Loucy (cell line): ENCODE results near the gene HCN2.

ENCODE experiments used
- H2AFZ ChIP-seq: fragments of 200-600 bp; sonication (generic); 2 replicates; pipeline ENCODE4 v1.6.0; 2016; ENCODE audit warnings: antibody characterized with exemption, mild to moderate bottlenecking, low read length, moderate library complexity
- H3F3A ChIP-seq: fragments of 200-600 bp; 2 replicates; pipeline ENCODE4 v1.6.0; 2016; ENCODE audit warnings: antibody characterized with exemption, low read depth, mild to moderate bottlenecking
- H3K27me3 ChIP-seq: fragments of 200-600 bp; sonication (generic); 2 replicates; pipeline ENCODE4 v1.6.1; 2014; ENCODE audit warnings: low read length, mild to moderate bottlenecking; ENCODE audit not compliant: insufficient read depth, poor library complexity, severe bottlenecking
- H3K36me3 ChIP-seq: fragments of 200-600 bp; sonication (generic); 2 replicates; pipeline ENCODE4 v1.6.1; 2016; ENCODE audit warnings: low read length; ENCODE audit not compliant: insufficient read depth
- H3K4me1 ChIP-seq: fragments of 200-600 bp; sonication (generic); 2 replicates; pipeline ENCODE4 v1.5.1; 2014; ENCODE audit warnings: low read length, mild to moderate bottlenecking; ENCODE audit not compliant: insufficient read depth, poor library complexity, severe bottlenecking
- H3K4me2 ChIP-seq: fragments of 200-600 bp; sonication (generic); 2 replicates; pipeline ENCODE4 v1.6.0; 2014; ENCODE audit warnings: antibody characterized with exemption, low read length, low read depth, mild to moderate bottlenecking; ENCODE audit not compliant: poor library complexity, severe bottlenecking
- H3K4me3 ChIP-seq: fragments of 200-600 bp; sonication (generic); 2 replicates; pipeline ENCODE4 v1.5.1; 2014; ENCODE audit warnings: low read length, mild to moderate bottlenecking, mixed read lengths; ENCODE audit not compliant: poor library complexity, severe bottlenecking
- H3K79me2 ChIP-seq: fragments of 200-600 bp; sonication (generic); 2 replicates; pipeline ENCODE4 v1.6.1; 2014; ENCODE audit warnings: low read length; ENCODE audit not compliant: insufficient read depth
- H3K9ac ChIP-seq: fragments of 200-600 bp; sonication (generic); 2 replicates; pipeline ENCODE4 v1.6.0; 2014; ENCODE audit warnings: mild to moderate bottlenecking, low read depth, low read length, moderate library complexity; ENCODE audit not compliant: poor library complexity, severe bottlenecking
- H3K9me2 ChIP-seq: fragments of 200-600 bp; sonication (generic); replicated peaks from 2 replicates; pipeline ENCODE4 v1.6.1; 2016; ENCODE audit warnings: low read depth, low read length, mixed read lengths
- H3K9me3 ChIP-seq: fragments of 200-600 bp; sonication (generic); 2 replicates; pipeline ENCODE4 v1.6.1; 2014; ENCODE audit warnings: mild to moderate bottlenecking, antibody characterized with exemption, low read length, low read depth; ENCODE audit not compliant: insufficient read depth
- H4K20me1 ChIP-seq: fragments of 200-600 bp; sonication (generic); 2 replicates; pipeline ENCODE4 v1.6.0; 2014; ENCODE audit warnings: antibody characterized with exemption, low read length, mild to moderate bottlenecking; ENCODE audit not compliant: insufficient read depth, poor library complexity, severe bottlenecking
- CTCF ChIP-seq: fragments of 200-600 bp; sonication (generic); conservative IDR thresholded peaks from 2 replicates; pipeline ENCODE4 v1.5.1; 2014; ENCODE audit warnings: mild to moderate bottlenecking, antibody characterized with exemption, low read length
- EZH2phosphoT487 ChIP-seq: fragments of 200-600 bp; IDR thresholded peaks from 2 replicates; pipeline ENCODE4 v1.6.1; 2018; ENCODE audit warnings: antibody characterized with exemption, mild to moderate bottlenecking, moderate library complexity, borderline replicate concordance

HCN2 gene

DNA sequence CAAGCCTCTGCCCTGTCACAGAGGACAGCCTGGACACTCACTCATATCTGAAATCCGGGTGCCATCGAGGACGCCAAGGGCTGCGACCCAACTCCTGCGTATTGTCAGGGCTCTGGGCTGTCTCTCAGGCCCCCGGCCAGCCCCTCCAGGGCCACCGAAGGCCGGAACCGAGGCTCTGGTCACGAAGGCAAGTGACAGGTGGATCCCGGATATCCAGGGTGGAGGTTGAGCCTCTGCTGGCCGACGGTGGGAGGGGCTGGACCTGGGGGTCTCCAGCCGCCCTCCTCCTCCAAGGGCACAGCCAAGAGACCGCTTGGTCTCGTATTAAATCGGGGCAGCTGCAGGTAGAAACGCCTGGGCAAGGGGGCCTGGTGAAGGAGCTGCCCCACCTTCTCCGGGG is 67.9 kb downstream of the HCN2 start:
- H3K4me2 ChIP-seq = no peak overlapping the region
- peaks cover 15% of the 10 kb centered on the region for H3K4me1 ChIP-seq
- peaks cover 100% of the 10 kb centered on the region for H3K79me2 ChIP-seq
- H3K4me3 ChIP-seq = no peak overlapping the region
- no peaks in the 10 kb centered on the region for H3K9me2 ChIP-seq
- peaks cover 4% of the 10 kb centered on the region for H3K27me3 ChIP-seq
- H2AFZ ChIP-seq = no peak overlapping the region
- peaks cover 91% of the 10 kb centered on the region for H4K20me1 ChIP-seq
- no peak overlapping the region for H3K9ac ChIP-seq
- H3K9me3 ChIP-seq = no peaks in the 10 kb centered on the region
- peaks cover 20% of the 10 kb centered on the region; the same call in 1 of the 2 replicates for H3K36me3 ChIP-seq
- no peak for TF ChIP-seq EZH2phosphoT487
- no peak for TF ChIP-seq CTCF
- no peaks in the 10 kb centered on the region for H3F3A ChIP-seq

DNA sequence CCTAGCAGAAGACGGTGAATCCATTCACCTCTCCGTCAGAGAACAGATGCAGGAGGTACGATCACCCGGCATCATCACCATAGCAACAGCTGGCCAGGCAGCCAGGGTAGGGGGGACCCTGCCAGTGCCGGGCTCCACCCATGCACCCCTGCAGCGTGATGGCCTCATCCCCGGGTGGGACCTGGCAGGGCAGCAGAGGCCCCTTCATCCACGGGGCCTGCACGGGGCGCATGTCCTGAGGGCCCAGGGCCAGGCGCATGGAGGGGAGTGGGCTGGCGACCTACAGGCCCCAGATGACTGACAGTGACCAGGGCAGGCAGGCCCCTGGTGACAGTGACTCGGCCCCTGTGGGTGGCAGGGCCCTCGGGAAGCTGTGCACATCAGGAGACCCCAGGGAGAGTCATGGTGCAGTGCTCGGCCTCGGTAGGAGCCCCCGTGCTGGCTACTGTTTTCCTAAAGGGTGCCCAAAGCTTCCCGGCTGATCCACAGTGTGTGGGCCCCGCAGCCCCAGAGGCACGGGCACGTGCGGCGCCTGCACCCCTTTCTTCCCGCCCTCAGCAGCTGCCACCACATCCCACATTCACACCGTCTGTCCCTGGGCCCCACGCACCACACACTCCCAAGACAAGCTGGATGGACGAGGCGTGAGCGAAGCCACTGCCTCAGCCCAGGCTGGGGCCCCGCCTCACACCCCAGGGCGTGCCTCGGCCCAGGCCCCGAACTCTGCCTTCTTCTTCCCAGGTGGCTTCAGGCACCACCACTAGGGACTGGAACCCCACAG is 68.6 kb downstream of the HCN2 start:
- no peaks in the 10 kb centered on the region for H3K9me3 ChIP-seq
- peaks cover 14% of the 10 kb centered on the region; the same call in 1 of the 2 replicates for H3K36me3 ChIP-seq
- TF ChIP-seq EZH2phosphoT487 = no peak
- no peak for TF ChIP-seq CTCF
- peaks cover 15% of the 10 kb centered on the region for H3K4me1 ChIP-seq
- H3K79me2 ChIP-seq = peaks cover 97% of the 10 kb centered on the region
- no peaks in the 10 kb centered on the region for H3K9me2 ChIP-seq
- H2AFZ ChIP-seq = no peak overlapping the region
- peaks cover 7% of the 10 kb centered on the region for H3K27me3 ChIP-seq
- no peak overlapping the region for H3K9ac ChIP-seq
- H3K4me2 ChIP-seq = no peak overlapping the region
- H3K4me3 ChIP-seq = no peak overlapping the region
- H4K20me1 ChIP-seq = peaks cover 87% of the 10 kb centered on the region
- H3F3A ChIP-seq = no peaks in the 10 kb centered on the region

- Histone ChIP-seq H3F3A (no peaks in the 10 kb centered on the region), H3K9ac (peak overlapping the region; percentile 91), H4K20me1 (peaks cover 79% of the 10 kb centered on the region), H3K4me1 (peaks cover 18% of the 10 kb centered on the region), H3K9me2 (no peaks in the 10 kb centered on the region), H3K27me3 (peaks cover 7% of the 10 kb centered on the region), H3K9me3 (no peaks in the 10 kb centered on the region), H3K36me3 (peaks cover 5% of the 10 kb centered on the region; the same call in 1 of the 2 replicates), H3K4me2 (peak overlapping the region; percentile 100), H3K4me3 (no peak overlapping the region), H3K79me2 (peaks cover 88% of the 10 kb centered on the region), H2AFZ (no peak overlapping the region)
- TF ChIP-seq CTCF (no peak), EZH2phosphoT487 (no peak)
Observed at GRCh38 chr19:658916-659839, 69.5 kb downstream of the HCN2 start.
